Measurements from ENCODE around the gene SERPINB13.

The SERPINB13 gene

GRCh38 chr18:63586966-63587365 lies at the start of gene SERPINB13:
Gene SERPINB13 (plus strand): TSS chr18:63587343. CDS start chr18:63588668, 1,325 bp downstream.
- no peak for DNase-seq

DNA sequence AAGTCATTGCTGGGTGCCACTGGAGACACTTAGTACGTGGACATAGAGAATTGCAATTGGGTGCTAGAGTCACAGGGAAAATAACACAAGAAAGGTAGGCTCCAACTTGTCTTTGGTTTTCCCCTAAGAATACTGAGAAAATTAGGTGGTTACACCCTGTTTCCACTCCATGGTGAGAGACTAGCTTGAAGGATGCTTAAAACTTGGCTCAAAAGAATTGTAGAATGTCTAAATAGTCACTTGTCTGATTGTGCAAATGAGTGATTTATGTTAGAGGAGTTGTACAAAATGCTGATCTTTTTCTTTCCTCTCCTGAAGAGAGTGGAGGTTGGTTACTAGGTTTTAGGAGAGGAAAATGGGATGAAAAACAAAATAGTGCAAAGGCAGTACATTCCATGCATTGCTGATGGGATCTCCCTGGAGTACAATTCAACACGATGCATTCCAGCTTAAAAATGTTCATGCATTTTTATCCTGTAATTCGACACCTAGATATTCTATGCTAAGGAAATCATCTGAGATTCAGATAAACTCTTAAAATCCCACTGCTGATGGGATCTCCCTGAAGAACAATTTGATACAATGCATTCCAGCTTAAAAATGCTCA lies 47.1 kb upstream of the SERPINB13 start:
- no peak for DNase-seq

DNA sequence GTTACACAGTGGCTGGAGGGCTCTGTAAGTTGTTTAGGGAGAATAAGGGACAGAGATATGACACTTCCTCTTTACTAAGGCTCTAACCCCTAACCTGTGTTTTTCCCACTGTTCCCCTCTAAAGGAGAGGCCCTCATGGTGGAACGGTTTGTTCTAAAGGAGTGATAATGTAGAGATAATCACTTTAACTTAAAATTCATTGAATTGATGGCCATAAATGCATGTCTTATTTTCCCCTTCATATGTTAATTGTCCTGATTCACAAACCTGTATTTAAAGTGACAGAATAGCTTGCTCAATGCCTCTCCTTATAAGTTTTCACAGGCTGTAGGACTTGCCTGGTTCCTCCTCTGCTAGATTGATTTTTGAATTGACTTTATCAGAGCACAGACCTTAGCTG lies 45.1 kb upstream of the SERPINB13 start, which contains the start of gene SERPINB12:
SERPINB12 (plus strand) TSS at position 301 of the 400 bp plus-strand sequence. CDS start 13,791 bp downstream, outside the sequence.
- no peak for DNase-seq

- no peak for DNase-seq
Observed at GRCh38 chr18:63544017-63544416, 43.1 kb upstream of the SERPINB13 start.

- no peak for DNase-seq
Observed at GRCh38 chr18:63545000-63545399, 42.1 kb upstream of the SERPINB13 start.

DNA sequence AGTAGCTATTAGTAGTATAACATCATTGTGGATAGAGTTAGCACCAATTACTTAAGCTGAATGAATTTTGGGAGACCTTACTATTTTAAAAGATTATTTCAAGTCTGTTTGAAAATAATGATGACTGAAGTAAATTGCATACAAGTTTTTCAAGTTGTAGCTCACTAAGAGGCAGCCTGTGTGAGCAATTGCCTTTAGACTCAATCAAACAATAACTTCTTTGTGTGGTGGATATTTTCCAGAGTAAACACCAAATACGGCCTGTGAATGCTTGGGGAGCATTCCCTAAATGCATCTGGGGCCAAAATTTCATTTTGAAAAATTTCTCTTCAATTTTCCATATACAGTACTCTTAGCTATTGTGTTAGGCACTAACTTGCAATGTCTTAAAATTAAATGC lies 37.1 kb upstream of the SERPINB13 start:
- DNase-seq: no peak

GRCh38 chr18:63551769-63552168 lies 35.4 kb upstream of the SERPINB13 start:
- no peak for DNase-seq

DNA sequence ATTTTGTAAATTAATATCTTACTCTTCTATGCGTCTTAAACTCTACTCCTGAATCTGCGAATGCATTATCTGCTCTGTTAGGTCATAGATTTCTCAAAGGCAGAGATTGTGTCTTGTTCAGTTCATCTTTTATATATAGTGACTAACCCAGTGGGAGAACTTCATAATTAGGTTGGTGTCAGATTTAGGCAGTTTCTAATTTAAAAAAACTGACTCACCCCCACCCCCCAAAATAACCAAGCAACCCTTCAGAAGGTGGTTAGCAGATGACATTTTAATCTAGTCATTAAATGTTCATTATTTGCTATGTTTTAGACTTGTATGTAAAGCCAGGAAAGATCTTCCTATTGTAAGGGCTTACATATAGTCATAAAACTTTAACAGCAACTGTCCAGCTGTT lies 34.6 kb upstream of the SERPINB13 start:
- DNase-seq: peak in 2 of 3 donors; percentile 13 to 34

GRCh38 chr18:63553081-63553480 lies 34.1 kb upstream of the SERPINB13 start:
- DNase-seq: peak; percentile 62 to 87 (median 74)

GRCh38 chr18:63559567-63560491 lies 27.3 kb upstream of the SERPINB13 start:
- peak in 2 of 3 donors; percentile 7 to 17 for DNase-seq

DNA sequence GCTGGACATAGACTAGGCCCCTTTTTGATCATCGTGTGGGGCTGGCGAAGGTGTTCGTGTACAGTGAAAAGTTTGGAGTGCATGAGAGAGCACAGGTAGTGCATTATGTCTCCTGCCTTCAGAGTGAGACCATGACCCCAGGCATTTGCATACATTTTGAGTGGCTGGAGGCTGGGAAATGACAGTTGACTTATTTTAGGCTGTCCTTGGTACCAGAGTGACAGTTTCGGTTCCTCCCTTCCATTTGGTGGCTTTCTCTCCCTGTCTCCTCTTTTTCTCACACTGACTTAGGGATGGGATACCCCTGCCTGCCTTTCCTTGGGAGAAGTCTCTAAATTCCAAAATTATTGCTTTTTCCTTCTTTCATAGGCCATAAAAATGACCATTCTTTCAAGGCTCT lies 24.9 kb upstream of the SERPINB13 start:
- DNase-seq: peak in 2 of 3 donors; percentile 5 to 10

GRCh38 chr18:63564021-63564420 lies 23.1 kb upstream of the SERPINB13 start:
- DNase-seq: no peak

DNA sequence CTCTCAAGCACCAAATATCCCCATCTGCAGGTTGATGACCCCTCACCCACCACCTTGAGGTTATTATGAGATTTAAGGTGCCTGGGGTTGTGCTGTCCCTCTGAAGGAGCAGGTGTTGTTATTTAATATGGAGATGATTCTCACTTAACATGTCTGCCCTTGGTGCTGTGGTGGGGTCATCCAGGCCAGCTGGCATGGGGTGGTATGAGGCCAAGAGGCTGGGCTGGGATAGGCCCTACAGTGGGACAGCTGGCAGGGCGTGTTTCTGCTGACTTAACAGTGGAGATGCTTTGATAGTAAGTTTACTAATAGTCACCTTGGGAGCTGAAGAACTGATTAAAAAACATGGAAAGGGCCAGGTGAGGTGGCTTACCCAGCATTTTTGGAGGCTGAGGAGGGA lies 22.6 kb upstream of the SERPINB13 start:
- no peak for DNase-seq

- no peak for DNase-seq
Observed at GRCh38 chr18:63567276-63567675, 19.9 kb upstream of the SERPINB13 start.

DNA sequence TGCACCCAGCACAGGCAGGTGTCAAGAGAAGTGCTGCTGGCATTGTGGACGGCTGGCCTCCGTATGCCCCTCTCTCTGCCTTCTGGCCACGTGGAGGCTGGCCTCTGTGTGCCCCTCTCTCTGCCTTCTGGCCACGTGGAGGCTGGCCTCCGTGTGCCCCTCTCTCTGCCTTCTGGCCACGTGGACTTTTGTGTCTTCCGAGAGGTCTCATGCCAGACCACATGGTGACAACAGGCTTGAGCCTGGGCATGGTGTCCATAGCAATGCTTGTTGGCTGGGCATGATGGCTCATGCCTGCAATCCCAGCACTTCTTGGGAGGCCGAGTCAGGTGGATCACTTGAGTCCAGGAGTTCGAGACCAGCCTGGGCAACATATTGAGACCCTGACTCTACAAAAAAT lies 19.3 kb upstream of the SERPINB13 start:
- no peak for DNase-seq

GRCh38 chr18:63570721-63571120 lies 16.4 kb upstream of the SERPINB13 start:
- DNase-seq: no peak

DNA sequence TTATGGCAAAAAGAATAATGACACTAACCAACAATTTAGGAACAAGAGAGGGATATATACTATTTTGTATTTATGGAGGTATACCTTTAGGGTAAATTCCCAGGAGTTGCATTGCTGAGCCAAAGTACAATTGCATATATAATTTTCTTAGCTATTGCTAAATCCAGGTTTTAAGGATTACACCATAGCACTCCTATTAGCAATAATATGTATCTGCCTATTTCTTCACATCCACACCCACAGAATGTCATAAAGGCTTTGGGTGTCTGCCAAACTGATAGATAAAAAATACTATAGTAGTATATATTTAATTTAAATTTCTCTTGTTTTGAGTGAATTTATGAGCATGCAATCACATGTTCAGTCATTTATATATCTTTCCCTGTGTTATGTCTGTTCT lies 11.5 kb upstream of the SERPINB13 start:
- DNase-seq: peak; percentile 17 to 64 (median 62)

- DNase-seq: peak; percentile 42 to 61 (median 53)
Observed at GRCh38 chr18:63578357-63578958, 8.7 kb upstream of the SERPINB13 start.

DNA sequence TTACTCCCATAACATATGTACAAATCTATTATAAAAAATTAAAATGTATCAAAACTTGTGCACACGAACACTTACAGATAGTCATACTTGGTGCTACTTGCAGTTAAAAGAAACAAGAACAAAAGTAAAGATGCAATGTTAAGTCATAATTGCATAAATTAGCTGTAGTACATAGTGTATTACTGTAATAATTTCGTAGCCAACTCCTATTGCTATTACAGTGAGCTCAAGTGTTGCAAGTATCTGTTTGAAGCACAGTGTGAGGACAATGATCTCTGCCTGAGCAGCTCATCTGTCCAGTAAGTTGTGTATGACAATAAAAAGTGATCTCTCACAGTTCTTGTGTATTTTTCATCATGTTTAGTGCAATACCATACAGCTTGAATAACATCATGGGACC lies 7.5 kb upstream of the SERPINB13 start:
- peak in 2 of 3 donors; percentile 42 to 75 for DNase-seq

GRCh38 chr18:63585988-63586387 lies 1.2 kb upstream of the SERPINB13 start:
- DNase-seq: no peak

GRCh38 chr18:63586431-63586830 lies 712 bp upstream of the SERPINB13 start:
- DNase-seq: no peak

GRCh38 chr18:63588909-63589308 lies 1.8 kb downstream of the SERPINB13 start:
- peak; percentile 12 to 65 (median 43) for DNase-seq

DNA sequence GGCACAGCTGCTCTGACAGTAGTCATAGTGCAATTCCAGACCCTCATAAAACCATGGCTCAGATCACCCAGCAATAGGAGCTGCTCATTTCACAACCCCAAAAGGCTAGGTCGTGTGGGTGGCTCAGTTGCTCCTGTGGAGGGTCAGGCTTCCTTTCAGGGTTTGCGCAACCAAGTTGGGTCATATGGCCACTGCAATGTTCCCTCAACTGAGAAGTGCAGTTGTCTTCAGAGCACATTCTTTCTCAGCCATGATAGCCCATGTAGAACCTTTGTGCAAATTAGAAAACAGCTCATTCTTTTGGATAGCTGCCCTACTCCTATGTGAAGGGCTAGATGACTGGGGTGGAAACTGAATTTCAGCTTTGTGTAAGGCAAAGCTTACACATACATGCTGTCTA lies 3.2 kb downstream of the SERPINB13 start:
- DNase-seq: peak; percentile 82 to 88 (median 87)

All from suppressor macrophage treated with lipopolysaccharide for 1 hour (primary cell).